ENCODE results near the gene BACH2. TPM values are rescaled to one million over a fixed set of nuclear protein-coding genes. Genes with fewer than 3 reads are reported as not detected.
"Not testable (repeated sequence)": the region's sequence is repeated elsewhere in the genome, so short reads cannot be mapped to it uniquely, and the experiment has no call there.

BACH2 gene
- total RNA-seq, 4 donors from 2014 or later, result 4.2 to 9.8 (median 5.8) TPM

DNA sequence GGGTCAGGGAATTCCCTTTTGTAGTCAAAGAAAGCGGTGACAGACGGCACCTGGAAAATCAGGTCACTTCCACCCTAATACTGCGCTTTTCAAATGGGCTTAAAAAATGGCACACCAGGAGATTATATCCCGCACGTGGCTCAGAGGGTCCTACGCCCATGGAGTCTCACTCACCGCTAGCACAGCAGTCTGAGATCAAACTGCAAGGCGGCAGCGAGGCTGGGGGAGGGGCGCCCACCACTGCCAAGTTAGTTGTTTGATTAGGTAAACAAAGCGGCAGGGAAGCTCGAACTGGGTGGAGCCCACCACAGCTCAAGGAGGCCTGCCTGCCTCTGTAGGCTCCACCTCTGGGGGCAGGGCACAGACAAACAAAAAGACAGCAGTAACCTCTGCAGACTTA is 242.4 kb downstream of the BACH2 start:
- H3K4me3 ChIP-seq; intact Hi-C loops (cut with DNase I); DNase-seq (ENCODE audit: extremely low spot score); H3K9me3 ChIP-seq; H3K27ac ChIP-seq (replicated peaks in 1 of 4); H3K27me3 ChIP-seq; H3K4me1 ChIP-seq; H3K36me3 ChIP-seq: not testable (repeated sequence)
- 94% methylated on average over 11 of the region's 12 CpGs for WGBS

DNA sequence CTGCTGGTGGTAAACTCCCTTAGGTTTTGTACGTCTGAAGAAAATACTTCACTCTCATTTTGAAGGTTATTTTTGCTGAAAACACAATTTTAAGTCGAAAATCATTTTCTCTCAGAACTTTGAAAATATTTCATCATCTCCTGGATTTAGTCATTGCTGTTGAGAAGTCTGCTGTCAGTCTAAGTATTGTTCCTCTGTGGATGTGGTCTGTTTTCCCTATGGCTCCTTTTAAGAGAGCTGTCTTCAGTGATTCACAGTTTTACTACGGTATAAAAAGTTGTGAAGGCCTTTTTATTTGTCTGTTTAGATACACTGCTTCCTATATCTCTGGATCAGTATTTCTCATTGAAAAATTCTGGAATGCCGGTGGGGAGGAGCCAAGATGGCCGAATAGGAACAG is 243.0 kb downstream of the BACH2 start:
- Histone ChIP-seq H3K27ac (replicated peaks in 1 of 4) (no peak overlapping the region), H3K27me3 (no peaks in the 10 kb centered on the region), H3K4me3 (no peak overlapping the region), H3K36me3 (no peaks in the 10 kb centered on the region), H3K9me3 (peaks cover 0 to 3% (median 0%) of the 10 kb centered on the region in 4 donors), H3K4me1 (no peaks in the 10 kb centered on the region)
- WGBS, result 98% methylated on average over 5 of the region's 5 CpGs
- intact Hi-C loops (cut with DNase I), result no loop called here
- TF ChIP-seq POLR2A (IDR thresholded peaks at IDR 0.05; ENCODE audit: low read depth), result no peak
- no peak for TF ChIP-seq EP300 (IDR thresholded peaks at IDR 0.05)
- TF ChIP-seq, protein P1, sequence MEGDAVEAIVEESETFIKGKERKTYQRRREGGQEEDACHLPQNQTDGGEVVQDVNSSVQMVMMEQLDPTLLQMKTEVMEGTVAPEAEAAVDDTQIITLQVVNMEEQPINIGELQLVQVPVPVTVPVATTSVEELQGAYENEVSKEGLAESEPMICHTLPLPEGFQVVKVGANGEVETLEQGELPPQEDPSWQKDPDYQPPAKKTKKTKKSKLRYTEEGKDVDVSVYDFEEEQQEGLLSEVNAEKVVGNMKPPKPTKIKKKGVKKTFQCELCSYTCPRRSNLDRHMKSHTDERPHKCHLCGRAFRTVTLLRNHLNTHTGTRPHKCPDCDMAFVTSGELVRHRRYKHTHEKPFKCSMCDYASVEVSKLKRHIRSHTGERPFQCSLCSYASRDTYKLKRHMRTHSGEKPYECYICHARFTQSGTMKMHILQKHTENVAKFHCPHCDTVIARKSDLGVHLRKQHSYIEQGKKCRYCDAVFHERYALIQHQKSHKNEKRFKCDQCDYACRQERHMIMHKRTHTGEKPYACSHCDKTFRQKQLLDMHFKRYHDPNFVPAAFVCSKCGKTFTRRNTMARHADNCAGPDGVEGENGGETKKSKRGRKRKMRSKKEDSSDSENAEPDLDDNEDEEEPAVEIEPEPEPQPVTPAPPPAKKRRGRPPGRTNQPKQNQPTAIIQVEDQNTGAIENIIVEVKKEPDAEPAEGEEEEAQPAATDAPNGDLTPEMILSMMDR (IDR thresholded peaks at IDR 0.05), result no peak
- TF ChIP-seq POLR2AphosphoS5 (IDR thresholded peaks at IDR 0.05), result no peak
- DNase-seq (ENCODE audit: extremely low spot score), result no peak

DNA sequence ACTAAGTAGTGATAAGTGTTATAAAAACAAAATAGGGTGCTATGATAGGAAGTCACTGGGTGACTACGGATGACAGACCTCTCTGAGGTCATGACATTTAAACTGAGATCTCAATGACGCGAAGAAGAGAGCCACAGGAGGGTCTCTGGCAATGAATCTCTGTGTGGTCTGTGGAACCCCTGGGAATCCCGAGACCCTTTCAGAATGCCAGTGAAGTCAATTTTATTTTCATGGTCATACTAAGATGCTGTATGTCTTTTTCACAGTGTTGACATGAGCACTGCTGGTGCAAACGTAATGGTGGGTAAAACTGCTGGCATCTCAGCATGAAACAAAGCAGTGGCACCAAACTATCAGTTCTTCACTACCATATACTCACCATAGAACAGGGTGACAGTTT is 247.3 kb downstream of the BACH2 start:
- TF ChIP-seq, protein P1 (IDR thresholded peaks at IDR 0.05), result no peak
- TF ChIP-seq EP300 (IDR thresholded peaks at IDR 0.05), result no peak
- TF ChIP-seq POLR2A (IDR thresholded peaks at IDR 0.05; ENCODE audit: low read depth), result no peak
- TF ChIP-seq POLR2AphosphoS5 (IDR thresholded peaks at IDR 0.05), result no peak
- no peak for DNase-seq (ENCODE audit: extremely low spot score)
- Histone ChIP-seq H3K4me3 (no peak overlapping the region), H3K27me3 (no peaks in the 10 kb centered on the region), H3K9me3 (peaks cover 0 to 3% (median 0%) of the 10 kb centered on the region in 4 donors), H3K36me3 (no peaks in the 10 kb centered on the region), H3K4me1 (no peaks in the 10 kb centered on the region), H3K27ac (replicated peaks in 1 of 4) (no peak overlapping the region)
- intact Hi-C loops (cut with DNase I), result no loop called here
- WGBS, result 84% methylated on average over 5 of the region's 5 CpGs

DNA sequence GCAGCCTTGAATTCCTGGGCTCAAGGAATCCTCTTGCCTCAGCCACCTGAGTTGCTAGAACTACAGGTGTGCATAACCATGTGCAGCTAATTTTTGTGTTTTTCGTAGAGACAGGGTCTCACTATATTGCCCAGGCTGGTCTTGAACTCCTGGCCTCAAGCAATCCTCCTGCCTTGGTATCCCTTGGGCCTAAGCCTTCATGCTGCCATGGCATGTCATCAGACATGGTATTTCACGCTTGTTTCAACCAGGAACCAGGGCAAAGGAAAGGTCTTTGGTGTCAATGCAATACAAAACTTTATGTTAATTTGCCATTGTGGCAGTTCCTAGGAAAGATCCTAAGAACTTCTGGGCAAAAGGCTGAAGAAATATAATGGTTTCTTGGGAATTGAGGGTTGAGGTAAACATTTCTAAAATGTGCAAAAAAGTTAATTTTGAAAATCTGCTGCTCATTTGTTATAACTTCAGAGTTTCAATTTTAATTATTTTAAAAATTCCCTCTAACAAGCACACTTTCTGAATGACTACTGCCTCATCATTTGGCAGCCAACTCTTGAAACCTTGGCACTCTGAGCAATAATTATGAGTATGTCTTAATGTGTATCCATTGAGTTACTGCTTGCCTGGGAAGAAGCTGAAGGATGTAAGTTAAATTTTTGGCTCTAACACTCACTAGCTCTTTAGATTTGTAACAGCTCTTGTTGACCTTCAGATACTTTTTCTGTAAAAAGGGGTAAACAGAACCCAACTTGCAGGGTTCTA is 248.3 kb downstream of the BACH2 start:
- no peaks in the 10 kb centered on the region for H3K27me3 ChIP-seq
- intact Hi-C loops (cut with DNase I), result no loop called here
- H3K36me3 ChIP-seq, result no peaks in the 10 kb centered on the region
- no peak for DNase-seq (ENCODE audit: extremely low spot score)
- TF ChIP-seq EP300 (IDR thresholded peaks at IDR 0.05) (no peak), POLR2A (IDR thresholded peaks at IDR 0.05; ENCODE audit: low read depth) (no peak), POLR2AphosphoS5 (IDR thresholded peaks at IDR 0.05) (no peak)
- TF ChIP-seq, protein P1 (IDR thresholded peaks at IDR 0.05), result no peak
- no peak overlapping the region for H3K27ac ChIP-seq (replicated peaks in 1 of 4)
- H3K9me3 ChIP-seq, result no peaks in the 10 kb centered on the region
- WGBS, result 96% methylated on average over 2 of the region's 2 CpGs
- H3K4me1 ChIP-seq, result no peaks in the 10 kb centered on the region
- no peak overlapping the region for H3K4me3 ChIP-seq

DNA sequence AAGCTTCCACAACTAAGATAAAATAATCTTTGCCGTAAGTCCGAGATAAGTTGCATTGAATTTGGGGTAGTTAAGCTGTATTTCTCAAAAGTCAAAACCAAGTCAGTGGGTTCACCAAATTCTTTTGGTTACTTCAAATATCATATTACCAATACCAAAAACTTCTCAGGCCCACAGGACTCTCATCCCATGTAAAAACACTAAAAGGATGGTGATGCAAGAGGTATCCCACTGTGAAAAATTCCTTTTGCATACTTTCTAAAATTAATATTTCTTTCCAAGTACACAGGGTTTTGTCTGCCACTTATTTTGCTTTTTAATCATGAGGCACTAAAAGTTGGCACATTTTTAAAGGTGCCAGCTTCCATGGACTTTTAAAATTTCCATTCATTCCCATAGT is 251.1 kb downstream of the BACH2 start:
- H3K4me3 ChIP-seq, result no peak overlapping the region
- no peaks in the 10 kb centered on the region for H3K4me1 ChIP-seq
- no peaks in the 10 kb centered on the region for H3K27me3 ChIP-seq
- intact Hi-C loops (cut with DNase I), result no loop called here
- no peak overlapping the region for H3K27ac ChIP-seq (replicated peaks in 1 of 4)
- H3K9me3 ChIP-seq, result no peaks in the 10 kb centered on the region
- no peak for DNase-seq (ENCODE audit: extremely low spot score)
- TF ChIP-seq POLR2AphosphoS5 (IDR thresholded peaks at IDR 0.05) (no peak), POLR2A (IDR thresholded peaks at IDR 0.05; ENCODE audit: low read depth) (no peak), EP300 (IDR thresholded peaks at IDR 0.05) (no peak)
- TF ChIP-seq, protein P1 (IDR thresholded peaks at IDR 0.05), result no peak
- WGBS, result 80% methylated on average over 2 of the region's 2 CpGs
- no peaks in the 10 kb centered on the region for H3K36me3 ChIP-seq
